NCI-H128 (cell line): ENCODE data around the gene CDC6.

ENCODE experiments used
- DNase-seq: peaks from one replicate; lab custom pipeline; 2025; ENCODE audit not compliant: unreplicated experiment; lab: John Stamatoyannopoulos, UW

CDC6 gene

DNA sequence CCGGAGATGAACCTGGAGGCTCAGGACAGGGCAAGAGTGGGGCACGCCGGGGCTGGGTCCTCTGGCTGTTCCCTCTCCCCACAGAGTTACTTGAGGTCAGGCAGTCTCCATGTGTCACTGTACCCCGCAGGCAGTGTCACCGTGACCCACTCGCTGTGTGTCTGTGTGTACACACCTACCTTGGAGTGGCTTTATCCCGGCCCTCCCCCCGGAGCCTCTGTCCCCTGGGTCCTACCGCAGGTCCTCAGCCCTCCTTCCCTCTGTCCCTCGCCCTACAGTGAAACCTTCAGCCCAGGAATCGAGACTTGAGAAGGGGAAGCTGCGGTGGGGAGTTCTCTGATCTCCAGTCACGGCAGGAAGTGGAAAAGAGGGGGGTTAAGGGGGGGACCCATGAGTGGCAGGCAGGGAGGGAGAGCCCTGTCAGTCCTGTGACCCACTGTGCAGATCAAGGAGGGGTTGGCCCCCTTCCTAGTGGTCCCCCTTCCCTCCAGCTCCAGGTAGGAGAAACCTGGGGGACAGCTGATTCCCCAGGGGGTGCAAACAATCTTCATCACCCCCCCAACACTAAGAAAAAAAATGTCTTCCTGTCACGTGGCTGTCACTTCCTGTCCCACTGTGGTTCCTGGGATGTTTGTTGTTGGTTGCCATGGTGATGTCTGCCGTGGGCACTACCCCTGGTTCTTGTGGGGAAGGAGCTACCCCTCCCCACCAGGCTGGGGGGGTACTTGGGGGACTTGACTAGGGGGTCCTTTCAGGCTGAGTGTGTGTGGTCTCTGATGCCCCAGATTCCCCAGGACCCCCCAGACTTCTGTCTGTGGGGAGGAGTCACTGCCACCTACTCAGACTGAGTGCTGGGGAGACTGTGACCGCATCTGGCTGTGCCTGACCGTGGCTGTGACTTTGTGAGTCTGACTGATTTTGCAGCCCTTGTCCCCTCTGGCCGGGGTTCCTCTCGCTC, 35.0 kb downstream of the CDC6 start:
- no peak for DNase-seq

DNA sequence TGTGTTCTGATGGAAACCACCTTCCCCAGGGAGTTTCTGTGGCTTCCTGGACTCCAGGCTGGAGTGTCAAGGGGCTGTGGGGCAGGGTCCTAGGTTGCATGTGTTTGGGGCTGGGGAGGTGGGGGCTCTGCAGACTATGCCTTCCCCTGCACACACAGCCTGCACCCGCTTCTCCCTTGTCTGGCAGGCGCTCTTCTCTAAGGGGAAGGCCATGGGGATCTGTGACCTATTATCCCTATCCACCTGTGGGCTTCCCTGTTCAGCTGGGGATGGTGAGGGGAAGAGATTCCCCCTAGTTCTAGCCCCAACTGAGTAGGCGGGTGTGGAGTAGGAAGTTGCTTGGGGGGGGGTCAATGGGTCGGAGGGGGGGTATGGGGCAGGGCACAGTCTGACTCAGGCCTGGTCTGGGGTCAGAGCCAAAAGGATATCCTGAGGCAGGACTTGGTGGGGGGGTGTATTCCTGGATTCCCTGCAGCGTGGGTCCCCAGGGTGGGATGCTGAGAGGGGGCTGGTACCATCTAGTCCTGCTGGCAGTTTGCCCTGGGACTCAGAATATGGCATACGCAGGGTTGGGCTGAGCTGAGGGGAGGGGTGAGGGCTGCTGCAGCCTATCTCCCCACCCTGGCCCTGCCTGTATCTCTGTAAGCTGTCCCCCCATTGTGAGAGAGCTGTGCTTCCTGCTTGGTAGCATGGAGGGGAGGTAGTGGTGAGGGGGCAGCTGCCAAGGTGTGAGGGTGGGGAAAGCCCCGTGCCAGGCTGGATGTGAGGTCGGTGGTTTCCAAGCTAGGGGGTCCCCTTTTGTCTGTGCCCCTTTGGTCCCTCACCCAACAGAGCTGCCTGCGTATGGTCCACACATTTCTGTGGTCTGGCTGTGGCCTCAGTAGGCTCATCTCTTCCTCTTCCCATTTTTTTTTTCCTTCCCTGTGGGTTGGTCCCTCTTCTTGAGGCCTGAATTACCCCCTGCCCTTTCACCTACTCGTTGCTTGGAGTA, 36.0 kb downstream of the CDC6 start:
- DNase-seq: no peak

DNA sequence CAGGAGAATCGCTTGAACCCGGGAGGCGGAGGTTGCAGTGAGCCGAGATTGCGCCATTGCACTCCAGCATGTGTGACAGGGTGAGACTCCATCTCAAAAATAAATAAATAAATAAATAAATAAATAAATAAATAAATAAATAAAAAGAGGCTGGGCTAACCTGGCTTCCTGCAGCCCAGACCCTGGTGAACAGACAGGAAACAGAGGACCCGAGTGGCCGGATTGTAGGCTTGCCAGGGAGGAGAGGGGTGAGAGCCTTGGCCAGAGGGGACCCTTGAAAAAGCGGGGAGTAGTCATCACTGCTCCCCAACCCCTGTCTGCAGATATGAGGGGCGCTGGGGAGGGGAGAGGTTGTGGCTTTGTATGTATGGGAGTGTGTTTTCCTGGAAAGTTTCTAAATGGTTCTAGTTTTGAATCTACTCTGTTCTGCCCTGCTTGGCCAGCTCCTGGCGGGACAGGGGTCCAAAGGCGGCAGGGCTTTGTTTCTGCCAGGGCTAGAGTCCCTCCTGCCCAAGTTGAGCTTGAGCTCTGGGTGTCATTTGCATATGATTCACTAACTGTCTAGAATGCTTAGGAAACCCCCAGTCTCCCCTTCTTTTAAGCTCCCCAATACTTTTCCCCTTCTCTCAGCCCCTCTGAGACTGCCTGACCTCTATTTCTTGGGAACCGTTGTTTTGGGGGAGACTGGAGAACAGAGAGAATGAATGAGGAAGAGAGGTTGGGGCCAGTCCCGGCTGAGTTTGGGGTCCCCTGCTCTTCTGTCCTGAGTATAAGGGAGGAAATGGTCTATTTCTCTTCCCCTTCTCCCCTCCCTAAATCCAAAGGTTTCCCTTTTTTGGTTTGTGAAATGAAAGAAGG, 37.7 kb downstream of the CDC6 start:
- DNase-seq: no peak

DNA sequence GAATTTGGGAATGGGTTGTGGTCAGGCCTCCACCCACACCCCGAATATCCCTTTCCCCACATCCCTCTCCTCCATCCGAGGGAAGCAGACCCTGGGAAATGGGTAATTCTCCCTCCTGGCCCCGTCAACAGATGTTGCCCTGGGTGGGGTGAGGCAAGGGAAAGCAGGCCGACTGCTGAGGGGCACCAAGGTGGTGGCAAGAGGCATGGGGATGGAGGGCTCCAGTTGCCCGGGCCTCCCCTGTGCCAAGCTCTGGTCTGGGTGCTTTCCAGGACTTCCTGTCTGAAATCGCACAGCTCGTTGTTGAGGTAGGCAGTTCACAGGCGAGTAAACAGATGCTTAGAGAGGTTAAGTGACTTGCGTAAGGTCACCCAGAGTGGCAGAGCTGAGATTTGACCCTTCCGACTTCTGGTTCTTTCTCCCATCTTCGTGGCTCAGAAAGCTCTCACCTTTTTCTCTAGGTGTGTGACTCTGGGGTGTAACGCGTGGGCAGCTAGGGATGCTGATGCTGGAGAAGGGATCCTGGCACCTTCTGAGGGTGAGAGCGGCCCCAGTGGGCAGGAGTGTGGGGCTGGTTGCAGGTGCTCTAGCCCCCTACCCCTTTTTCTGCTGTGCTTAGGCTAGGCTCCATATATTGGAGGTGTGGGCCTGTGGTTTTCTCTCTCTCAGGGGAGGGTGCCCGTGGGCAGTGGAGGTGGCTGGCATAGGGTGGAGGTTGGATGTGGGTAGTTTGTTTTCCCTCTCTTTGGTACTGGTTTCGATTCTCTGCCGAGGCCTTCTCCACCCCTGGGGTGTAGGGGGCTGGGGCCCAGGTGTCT, 38.5 kb downstream of the CDC6 start:
- no peak for DNase-seq

DNA sequence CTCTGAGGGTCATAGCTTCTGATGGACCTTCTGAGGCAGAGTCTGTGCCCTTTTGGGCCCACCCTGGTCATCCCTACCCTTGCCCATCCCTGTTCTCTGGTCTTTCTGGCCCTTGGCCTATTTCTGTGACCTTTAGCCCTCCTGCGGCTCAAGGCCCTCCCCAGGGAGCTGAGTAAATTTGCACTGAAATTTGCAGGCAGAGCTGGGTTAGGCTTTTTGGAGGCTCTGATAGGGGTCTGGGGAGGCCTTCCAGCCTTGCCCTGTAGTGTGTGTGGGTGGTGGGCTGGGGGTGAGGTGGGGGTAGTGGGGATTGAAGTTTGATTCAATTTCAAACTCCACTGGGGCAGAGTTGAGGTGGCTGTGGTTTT, 39.1 kb downstream of the CDC6 start:
- no peak for DNase-seq

DNA sequence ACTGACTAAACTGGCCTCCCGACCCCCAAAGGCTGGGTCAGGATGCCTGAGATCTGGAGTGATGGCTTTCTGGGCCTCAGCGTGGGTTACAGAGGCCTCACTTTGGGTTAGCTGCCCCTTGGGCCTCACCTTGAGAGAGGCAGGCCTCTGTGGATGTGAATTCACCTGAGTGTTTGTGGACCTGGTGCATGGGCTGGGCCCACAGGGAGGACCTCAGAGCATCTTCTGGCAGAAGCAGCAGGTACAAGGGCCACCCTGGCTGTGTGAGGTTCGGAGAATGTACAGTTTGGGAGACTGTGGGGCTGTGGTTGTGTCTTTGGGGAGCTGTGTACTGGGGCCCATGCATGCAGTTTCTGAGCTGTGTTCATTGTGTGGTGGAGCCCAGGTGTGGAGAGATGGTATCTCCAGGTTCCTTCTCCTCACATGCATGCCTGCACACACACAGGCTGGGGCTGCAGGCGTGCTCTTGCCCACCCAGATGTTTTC, 39.6 kb downstream of the CDC6 start:
- DNase-seq: no peak

DNA sequence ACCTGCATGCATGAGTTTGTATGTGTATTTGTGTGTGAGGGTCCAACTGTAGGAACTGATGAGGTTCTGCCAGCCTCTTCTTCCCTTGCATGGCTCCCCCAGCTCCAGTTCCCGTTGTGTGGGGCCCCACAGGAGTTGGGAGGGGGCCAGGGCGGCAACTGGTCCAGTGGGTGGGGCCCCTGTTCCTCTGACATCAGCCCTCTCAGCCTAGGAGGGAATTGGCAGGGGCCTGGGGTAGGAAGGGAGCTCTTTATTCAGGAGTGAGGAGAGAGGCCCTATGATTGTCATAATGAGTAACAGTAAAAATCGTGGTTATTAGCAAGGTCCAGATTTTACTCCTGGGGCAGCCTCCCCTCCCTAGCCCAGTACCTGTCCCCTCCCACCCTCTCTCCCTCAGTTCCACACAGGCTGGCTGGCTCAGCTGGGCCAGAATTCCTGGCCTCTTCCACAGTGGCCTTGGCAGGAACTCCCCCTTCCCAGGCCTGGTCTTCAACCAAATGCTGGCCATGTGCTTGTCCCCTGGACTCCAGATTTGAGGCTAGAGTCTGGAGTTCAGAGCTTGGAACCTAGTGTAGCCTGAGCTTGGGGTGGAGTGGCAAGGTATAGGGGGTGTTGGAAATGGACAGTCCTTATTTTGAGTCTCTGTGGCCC, 40.2 kb downstream of the CDC6 start:
- DNase-seq: no peak

DNA sequence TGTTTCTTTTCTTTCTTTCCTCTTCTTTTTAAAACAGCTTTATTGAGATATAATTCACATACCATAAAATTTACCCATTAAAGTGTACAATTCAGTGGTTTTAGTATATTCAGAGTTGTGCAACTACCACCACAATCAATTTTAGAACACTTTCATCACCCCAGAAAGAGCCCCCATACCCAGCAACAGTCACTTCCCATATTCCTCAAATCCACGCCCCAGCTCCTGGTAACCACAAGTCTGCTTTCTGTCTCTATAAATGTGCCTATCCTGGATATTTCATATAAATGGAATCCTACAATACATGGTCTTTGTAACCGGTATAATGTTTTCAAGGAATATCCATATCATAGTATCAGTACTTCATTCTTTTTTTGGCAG, 40.7 kb downstream of the CDC6 start:
- DNase-seq: no peak

DNA sequence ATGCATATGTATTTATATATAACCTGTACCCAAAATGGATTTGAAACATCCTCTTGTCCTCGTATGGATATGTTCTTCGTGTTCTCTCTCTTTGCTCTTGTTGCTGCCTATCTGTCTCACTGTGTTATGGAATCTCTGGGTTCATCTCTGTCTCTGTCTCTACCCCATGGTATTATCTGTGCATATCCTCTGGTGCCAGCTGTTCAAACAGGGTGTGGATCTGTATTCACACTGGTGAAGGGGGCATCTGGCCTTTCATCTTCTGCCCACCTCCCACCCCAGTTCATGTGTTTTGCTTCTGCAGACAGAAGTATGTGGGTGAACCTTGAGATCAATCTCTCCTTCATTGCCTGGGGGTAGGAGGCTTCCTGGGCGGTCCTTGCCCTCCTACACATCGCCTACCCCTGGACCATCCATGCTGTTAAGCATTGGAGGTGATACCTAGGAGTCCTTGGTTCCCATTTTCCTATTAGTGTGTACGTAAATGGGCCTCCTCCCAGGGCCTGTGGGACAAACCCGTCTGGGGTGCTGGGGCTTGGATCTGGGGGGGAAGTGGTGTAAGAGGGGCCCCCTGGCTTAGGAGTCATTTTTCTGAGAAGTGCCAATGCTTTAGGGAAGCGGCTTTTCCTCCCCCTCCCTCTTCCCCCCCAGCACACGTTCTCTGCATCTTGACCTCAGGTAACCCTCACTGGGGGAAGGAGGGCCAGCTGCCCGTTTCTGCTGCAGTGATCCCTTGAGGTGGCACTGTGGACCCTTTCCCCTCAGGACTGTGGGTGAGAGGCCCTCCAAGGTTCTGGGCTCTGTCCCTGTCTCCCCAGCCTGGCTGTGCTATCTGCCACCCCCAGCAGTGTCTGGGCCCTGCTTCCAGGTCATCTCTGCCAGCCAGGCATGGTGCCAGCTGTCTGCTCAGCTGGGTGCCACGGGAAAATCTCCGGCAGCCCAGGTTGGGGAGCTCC, 42.4 kb downstream of the CDC6 start:
- no peak for DNase-seq

DNA sequence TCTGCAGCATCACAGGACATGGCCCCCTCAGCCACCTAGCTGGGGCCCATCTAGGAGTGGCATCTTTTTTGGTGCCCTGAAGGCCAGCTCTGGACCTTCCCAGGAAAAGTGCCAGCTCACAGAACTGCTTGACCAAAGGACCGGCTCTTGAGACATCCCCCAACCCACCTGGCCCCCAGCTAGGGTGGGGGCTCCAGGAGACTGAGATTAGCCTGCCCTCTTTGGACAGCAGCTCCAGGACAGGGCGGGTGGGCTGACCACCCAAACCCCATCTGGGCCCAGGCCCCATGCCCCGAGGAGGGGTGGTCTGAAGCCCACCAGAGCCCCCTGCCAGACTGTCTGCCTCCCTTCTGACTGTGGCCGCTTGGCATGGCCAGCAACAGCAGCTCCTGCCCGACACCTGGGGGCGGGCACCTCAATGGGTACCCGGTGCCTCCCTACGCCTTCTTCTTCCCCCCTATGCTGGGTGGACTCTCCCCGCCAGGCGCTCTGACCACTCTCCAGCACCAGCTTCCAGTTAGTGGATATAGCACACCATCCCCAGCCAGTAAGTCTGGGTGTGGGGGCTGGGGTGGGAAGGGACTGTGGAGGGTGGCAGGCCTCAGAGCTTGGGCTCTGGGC, 43.3 kb downstream of the CDC6 start:
- no peak for DNase-seq

DNA sequence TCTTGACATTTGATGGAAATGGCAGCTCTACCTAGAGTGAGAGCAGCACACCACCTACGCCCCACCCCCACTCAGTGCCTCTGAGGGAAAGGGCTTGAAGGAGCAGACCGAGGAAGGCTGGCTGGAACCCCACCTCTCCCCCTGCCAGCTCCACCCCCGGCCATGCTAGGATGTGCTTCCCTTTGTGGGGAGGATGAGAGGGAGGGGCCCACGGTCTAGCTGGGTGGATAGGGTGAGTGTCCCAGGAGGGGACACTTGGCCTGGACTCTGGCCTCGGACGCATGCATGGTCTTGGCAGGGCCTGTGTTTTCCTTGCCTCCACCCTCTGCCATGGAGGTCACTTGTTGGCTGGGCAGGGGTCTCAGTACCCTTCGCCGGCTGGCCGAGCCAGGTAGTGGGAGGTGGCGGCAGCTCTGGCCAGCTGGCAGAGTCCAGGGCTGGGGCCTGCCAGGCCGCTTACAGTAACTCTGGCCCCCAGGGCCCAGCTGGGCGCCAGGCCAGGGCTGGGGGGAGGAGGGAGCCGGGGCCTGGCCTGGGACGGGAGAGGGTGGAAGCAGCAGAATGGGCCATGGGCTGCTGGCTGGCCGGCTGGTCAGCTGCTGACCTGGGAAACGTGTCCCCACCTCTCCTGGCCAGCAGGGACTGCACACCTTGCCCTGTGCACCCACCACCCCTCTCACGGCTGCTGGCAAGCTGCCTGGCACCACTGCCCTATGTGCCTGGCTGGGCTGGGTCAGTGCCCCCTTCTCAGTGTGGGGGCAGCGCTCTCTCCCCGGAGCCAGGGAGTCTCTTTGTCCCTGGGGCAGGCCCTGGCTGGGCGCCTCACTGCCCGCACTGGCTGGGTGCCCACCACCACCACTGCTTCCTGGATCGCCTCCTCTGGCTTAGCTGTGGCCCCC, 44.3 kb downstream of the CDC6 start:
- DNase-seq: no peak

DNA sequence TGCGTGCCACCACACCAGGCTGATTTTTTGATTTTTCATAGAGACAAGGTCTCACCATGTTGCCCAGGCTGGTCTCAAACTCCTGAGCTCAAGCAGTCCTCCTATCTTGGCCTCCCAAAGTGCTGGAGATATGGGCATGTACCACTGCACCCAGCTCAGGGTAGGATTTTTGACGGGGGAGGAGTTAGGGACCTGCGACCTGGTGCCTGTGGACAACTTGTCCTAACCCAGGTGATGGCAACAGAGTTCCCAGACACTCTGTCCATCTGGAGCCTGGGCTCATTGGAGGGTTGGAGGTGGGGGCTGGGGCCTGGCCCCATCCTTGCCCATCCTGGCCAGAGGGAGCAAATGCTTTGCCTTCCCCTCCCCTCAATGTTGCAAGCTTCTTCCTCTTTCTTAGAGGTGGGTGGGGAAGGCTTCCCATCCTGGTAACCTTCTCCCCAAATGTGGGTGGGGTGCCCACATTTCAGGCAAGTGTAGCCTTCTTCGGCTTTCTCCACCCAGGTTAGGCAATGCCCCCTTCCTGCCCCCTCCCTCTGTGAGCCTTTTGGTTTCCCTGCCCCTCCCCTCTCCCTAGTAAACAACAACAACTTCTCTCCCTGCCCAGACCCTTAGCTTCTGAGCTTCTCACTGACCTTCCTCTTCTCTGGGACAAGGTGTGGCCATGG, 46.2 kb downstream of the CDC6 start:
- DNase-seq: no peak

DNA sequence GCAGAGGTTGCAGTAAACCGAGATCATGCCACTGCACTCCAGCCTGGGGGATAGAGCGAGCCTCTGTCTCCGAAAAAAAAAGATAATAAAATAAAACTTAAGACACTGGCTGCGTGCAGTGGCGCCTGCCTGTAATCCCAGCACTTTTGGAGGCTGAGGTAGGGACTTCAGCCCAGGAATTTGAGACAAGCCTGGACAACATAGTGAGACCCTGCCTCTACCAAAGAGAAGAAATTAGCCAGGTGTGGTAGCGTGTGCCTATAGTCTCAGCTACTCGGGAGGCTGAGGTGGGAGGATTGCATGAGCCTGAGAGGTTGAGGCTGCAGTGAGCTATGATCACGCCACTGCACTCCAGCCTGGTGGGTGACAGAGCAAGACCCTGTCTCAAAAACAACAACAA, 47.9 kb downstream of the CDC6 start:
- no peak for DNase-seq

DNA sequence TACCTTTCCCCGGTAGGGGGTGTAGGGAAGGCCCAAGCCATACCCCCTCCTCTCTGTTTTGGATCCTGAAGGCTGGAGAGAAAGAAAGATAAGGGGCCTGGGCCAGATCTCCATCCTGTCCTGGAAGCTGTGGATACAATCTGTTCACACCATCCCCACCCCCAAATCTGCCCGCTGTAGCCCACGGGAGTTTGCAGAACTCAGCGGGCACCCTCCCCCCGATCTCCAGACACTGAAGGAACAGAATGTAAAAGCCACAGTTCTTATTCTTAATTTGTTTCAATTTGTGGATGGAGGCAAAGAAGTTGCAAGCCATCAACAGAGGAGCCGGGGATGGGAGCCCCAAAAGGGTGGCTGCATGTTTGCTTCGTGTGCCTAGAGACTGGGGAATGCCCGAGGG, 49.7 kb downstream of the CDC6 start:
- no peak for DNase-seq

DNA sequence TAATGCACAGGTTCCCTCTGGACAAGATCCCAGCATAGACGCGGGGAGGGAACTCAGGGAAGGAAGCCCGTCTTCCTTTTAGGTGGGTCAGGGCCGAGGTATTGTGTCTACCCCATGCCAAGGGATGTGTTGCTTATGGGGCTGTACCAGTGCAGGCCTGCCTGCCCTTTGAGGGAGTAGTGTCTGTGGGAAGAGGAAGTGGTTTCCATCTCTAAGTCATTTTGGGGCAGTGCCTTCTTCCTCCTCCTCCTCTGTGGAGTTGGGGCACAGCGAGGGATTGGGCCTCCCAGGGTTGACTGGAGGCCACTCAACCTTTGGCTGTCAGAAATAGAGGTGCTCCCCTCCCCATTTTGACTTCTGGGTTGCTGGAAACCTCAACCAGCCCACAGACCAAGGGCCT, 50.4 kb downstream of the CDC6 start:
- no peak for DNase-seq

DNA sequence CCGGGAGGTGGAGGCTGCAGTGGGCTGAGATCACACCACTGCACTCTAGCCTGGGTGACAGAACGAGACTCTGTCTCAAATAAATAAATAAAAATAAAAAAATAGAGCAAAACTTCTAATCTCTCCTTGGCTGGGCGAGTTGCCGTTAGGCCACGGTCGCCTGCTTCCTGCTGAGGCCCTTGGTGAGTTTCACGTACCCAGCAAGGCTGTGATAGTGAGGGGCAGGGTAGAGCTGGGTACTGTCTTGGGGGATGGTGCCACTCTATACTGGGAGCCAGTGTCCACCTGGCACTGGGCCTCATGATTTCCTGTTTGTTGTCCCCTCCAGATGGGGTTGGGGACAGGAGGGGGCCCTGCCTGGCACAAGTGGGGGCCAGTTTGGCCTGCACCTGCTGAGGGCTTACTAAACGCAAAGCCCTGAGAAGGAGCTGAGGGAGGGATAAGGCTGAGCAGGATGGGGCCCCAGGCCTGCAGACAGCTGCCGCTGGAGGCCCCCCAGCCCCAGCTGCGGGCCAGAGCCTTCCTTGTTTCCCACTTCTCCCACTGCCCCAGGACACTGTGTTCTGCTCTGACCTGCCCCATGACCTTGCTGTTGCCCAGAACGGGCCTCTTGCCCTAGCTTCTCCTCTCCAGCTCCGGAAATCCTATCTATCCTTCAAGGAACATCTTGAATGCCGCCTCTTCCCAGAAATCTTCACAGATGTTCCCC, 51.4 kb downstream of the CDC6 start:
- DNase-seq: no peak
